Measurements from ENCODE around the gene FGA. TPM values are rescaled to one million over a fixed set of nuclear protein-coding genes. Genes with fewer than 3 reads are reported as not detected.

Gene FGA
- polyA plus RNA-seq, 1 of the 3 experiments (the other 2 are of a cell fraction): not detected

DNA sequence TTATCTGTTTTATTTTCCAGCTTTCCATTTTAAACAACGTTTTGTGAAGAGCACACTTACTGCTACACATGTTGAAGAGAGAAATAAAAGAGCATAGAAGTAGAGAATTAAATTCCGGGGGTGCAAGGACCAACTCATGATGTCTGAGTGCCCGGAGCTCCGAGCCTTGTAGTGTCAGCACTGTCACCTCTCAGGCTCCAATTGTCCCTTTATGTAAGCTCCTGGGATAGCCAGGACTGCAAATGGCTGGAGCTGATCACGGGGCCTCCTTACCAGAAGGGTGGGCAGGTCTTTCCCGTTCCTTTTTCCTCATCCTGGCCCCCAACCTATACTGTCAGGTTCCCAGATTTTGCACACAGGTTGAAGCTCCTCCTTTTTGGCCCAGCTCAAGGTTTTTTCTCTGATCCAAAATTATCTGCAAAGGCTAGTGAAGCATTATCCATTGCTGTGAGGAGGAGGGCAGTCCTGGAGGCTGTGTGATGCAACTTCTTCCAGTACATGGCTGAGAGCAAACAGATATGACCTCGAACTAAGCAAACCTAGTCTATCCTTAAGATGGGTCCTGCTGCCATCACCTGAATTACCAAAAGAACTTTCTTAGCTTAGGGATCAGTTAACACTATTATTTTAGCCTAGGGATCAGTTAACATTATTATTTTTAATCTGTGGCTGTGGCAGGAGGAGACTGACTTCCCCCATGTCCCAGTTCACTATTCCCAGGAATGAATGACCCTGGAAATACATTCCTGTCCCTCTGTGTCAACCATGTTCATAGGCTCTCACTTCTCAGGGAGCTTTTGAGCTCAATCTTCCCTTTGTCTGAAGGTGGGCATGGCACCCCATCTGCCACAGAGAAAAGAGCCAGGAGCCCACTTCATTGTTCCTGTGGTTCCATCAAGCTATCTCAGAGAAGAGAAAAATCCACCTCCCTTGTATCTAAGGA lies 22.2 kb upstream of the FGA start, which contains the start of gene FGG:
TSS of gene FGG (minus strand) at position 185 of the 943 bp plus-strand sequence. CDS start at position 138, 47 bp downstream.
- POLR2A ChIA-PET: no interaction called here
- TF ChIP-seq GABPA (IDR thresholded peaks at IDR 0.05; ENCODE audit: low read depth): no peak
- no peak for TF ChIP-seq FOXJ3 (CRISPR knock-in tag; IDR thresholded peaks at IDR 0.05)
- TF ChIP-seq SIN3A (IDR thresholded peaks at IDR 0.05; ENCODE audit: borderline replicate concordance, low read depth, low read length): no peak
- TF ChIP-seq, protein P1, sequence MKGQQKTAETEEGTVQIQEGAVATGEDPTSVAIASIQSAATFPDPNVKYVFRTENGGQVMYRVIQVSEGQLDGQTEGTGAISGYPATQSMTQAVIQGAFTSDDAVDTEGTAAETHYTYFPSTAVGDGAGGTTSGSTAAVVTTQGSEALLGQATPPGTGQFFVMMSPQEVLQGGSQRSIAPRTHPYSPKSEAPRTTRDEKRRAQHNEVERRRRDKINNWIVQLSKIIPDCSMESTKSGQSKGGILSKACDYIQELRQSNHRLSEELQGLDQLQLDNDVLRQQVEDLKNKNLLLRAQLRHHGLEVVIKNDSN (IDR thresholded peaks at IDR 0.05; ENCODE audit: borderline replicate concordance, low read depth): no peak
- TF ChIP-seq EZH2phosphoT487 (IDR thresholded peaks at IDR 0.05; ENCODE audit: borderline replicate concordance, low read depth): no peak
- no peak for TF ChIP-seq EP300 (IDR thresholded peaks at IDR 0.05; ENCODE audit: borderline replicate concordance in 1 of 2, low read depth in 1 of 2, low read length in 1 of 2)
- no peak for TF ChIP-seq RFX5 (IDR thresholded peaks at IDR 0.05; ENCODE audit: low read length)
- TF ChIP-seq FOSL2 (IDR thresholded peaks at IDR 0.05; ENCODE audit: borderline replicate concordance, low read depth): no peak
- TF ChIP-seq, protein P2, sequence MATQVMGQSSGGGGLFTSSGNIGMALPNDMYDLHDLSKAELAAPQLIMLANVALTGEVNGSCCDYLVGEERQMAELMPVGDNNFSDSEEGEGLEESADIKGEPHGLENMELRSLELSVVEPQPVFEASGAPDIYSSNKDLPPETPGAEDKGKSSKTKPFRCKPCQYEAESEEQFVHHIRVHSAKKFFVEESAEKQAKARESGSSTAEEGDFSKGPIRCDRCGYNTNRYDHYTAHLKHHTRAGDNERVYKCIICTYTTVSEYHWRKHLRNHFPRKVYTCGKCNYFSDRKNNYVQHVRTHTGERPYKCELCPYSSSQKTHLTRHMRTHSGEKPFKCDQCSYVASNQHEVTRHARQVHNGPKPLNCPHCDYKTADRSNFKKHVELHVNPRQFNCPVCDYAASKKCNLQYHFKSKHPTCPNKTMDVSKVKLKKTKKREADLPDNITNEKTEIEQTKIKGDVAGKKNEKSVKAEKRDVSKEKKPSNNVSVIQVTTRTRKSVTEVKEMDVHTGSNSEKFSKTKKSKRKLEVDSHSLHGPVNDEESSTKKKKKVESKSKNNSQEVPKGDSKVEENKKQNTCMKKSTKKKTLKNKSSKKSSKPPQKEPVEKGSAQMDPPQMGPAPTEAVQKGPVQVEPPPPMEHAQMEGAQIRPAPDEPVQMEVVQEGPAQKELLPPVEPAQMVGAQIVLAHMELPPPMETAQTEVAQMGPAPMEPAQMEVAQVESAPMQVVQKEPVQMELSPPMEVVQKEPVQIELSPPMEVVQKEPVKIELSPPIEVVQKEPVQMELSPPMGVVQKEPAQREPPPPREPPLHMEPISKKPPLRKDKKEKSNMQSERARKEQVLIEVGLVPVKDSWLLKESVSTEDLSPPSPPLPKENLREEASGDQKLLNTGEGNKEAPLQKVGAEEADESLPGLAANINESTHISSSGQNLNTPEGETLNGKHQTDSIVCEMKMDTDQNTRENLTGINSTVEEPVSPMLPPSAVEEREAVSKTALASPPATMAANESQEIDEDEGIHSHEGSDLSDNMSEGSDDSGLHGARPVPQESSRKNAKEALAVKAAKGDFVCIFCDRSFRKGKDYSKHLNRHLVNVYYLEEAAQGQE (IDR thresholded peaks at IDR 0.05; ENCODE audit: low read depth, low read length): no peak
- TF ChIP-seq ELF1 (IDR thresholded peaks at IDR 0.05): no peak
- TF ChIP-seq FOXM1 (IDR thresholded peaks at IDR 0.05; ENCODE audit: low read depth): no peak
- no peak for TF ChIP-seq POLR2AphosphoS5 (IDR thresholded peaks at IDR 0.05; ENCODE audit: low read depth, low read length)
- TF ChIP-seq, protein P3, sequence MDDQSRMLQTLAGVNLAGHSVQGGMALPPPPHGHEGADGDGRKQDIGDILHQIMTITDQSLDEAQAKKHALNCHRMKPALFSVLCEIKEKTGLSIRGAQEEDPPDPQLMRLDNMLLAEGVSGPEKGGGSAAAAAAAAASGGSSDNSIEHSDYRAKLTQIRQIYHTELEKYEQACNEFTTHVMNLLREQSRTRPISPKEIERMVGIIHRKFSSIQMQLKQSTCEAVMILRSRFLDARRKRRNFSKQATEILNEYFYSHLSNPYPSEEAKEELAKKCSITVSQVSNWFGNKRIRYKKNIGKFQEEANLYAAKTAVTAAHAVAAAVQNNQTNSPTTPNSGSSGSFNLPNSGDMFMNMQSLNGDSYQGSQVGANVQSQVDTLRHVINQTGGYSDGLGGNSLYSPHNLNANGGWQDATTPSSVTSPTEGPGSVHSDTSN (IDR thresholded peaks at IDR 0.05): no peak
- no peak for TF ChIP-seq GATA2 (CRISPR knock-in tag; IDR thresholded peaks at IDR 0.05)
- TF ChIP-seq RAD21 (IDR thresholded peaks at IDR 0.05; ENCODE audit: low read length): no peak
- TF ChIP-seq SMC3 (IDR thresholded peaks at IDR 0.05; ENCODE audit: low read depth, low read length): no peak
- no peak for TF ChIP-seq ZBTB33 (IDR thresholded peaks at IDR 0.05; ENCODE audit: borderline replicate concordance, low read depth)
- TF ChIP-seq CHD2 (IDR thresholded peaks at IDR 0.05; ENCODE audit: low read length, partially characterized antibody): no peak
- no peak for TF ChIP-seq IRF3 (IDR thresholded peaks at IDR 0.05; ENCODE audit: low read depth, low read length)
- TF ChIP-seq, protein P4, sequence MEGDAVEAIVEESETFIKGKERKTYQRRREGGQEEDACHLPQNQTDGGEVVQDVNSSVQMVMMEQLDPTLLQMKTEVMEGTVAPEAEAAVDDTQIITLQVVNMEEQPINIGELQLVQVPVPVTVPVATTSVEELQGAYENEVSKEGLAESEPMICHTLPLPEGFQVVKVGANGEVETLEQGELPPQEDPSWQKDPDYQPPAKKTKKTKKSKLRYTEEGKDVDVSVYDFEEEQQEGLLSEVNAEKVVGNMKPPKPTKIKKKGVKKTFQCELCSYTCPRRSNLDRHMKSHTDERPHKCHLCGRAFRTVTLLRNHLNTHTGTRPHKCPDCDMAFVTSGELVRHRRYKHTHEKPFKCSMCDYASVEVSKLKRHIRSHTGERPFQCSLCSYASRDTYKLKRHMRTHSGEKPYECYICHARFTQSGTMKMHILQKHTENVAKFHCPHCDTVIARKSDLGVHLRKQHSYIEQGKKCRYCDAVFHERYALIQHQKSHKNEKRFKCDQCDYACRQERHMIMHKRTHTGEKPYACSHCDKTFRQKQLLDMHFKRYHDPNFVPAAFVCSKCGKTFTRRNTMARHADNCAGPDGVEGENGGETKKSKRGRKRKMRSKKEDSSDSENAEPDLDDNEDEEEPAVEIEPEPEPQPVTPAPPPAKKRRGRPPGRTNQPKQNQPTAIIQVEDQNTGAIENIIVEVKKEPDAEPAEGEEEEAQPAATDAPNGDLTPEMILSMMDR (IDR thresholded peaks at IDR 0.05): no peak
- WGBS (ENCODE audit: low lambda C conversion rate): under 1% methylated on average over 7 of the region's 7 CpGs
- Histone ChIP-seq H3K27me3 (ENCODE audit: insufficient read depth) (0 out of 2 replicates have a peak, but pooled peaks cover 5% of the 10 kb centered on the region), H4K20me1 (ENCODE audit: insufficient read depth) (no peaks in the 10 kb centered on the region), H3K9me2 (no peaks in the 10 kb centered on the region), H3K9ac (no peak within 1 kb of the TSS), H3K4me2 (no peak within 1 kb of the TSS), H3K4me3 (ENCODE audit: low read depth in 2 of 2, low read length in 1 of 2) (no peak within 1 kb of the TSS), H3K9me3 (no peaks in the 10 kb centered on the region), H3K36me3 (replicated peaks in 1 of 2; ENCODE audit: control insufficient read depth in 1 of 2, insufficient read depth in 2 of 2, low read length in 1 of 2) (no peaks in the 10 kb centered on the region), H3K27ac (ENCODE audit: low read depth in 2 of 2, low read length in 1 of 2) (no peak within 1 kb of the TSS), H3K4me1 (ENCODE audit: control insufficient read depth in 1 of 2, insufficient read depth in 2 of 2, low read depth in 1 of 2, low read length in 1 of 2) (no peaks in the 10 kb centered on the region), H3F3A (replicated peaks; ENCODE audit: insufficient read depth) (no peaks in the 10 kb centered on the region), H2AFZ (ENCODE audit: low read depth) (no peak within 1 kb of the TSS), H3K79me2 (ENCODE audit: insufficient read depth) (no peaks in the 10 kb centered on the region)
- DNase-seq: no peak
- CTCF ChIA-PET: interaction anchor here (0.6 to 1.7 kb wide), 3 partner anchors 27 to 60 kb away, joined by 3 to 9 read pairs (median 6); no protein-coding TSS in a partner anchor
